Measurements from ENCODE around the gene TTC9B.
"Not testable (repeated sequence)": the region's sequence is repeated elsewhere in the genome, so short reads cannot be mapped to it uniquely, and the experiment has no call there.

The TTC9B gene

DNA sequence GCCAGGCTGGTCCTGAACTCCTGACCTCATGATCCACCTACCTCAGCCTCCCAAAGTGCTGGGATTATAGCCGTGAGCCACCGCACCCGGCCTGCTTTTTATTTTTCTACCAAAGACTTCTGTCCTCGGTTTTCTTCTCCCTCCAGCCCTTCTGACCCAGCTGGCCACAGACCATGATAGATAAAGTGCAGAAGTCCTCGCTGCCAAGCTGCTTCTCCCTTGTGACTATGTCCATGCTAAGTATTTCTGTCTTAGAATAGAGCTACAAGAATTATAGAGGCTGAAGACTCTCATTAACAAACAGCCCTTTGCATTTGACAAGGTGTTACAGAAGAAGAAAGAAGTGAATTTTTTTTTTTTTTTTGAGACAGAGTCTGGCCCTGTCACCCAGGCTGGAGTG, 42.4 kb downstream of the TTC9B start:
- Histone ChIP-seq H3K27me3 (ENCODE audit: insufficient read depth, low read length) (no peaks in the 10 kb centered on the region), H4K91ac (ENCODE audit: low read depth, low read length) (no peak overlapping the region), H2BK5ac (ENCODE audit: low read depth, low read length, poor library complexity) (no peak overlapping the region), H3K27ac (ENCODE audit: low read depth, low read length) (no peak overlapping the region), H2BK12ac (ENCODE audit: low read length) (no peak overlapping the region), H3K4me3 (ENCODE audit: low read depth, low read length) (no peak overlapping the region), H3K14ac (ENCODE audit: low read length) (no peak overlapping the region), H3K4me2 (ENCODE audit: low read length) (no peak overlapping the region), H3K4ac (ENCODE audit: low read depth, low read length) (no peak overlapping the region), H3K23ac (ENCODE audit: low read length) (no peak overlapping the region), H4K8ac (ENCODE audit: low read depth, low read length) (no peak overlapping the region), H2AFZ (ENCODE audit: insufficient read depth, low read length, poor library complexity) (no peak overlapping the region), H3K79me1 (ENCODE audit: low read length) (no peaks in the 10 kb centered on the region), H3K18ac (ENCODE audit: low read length) (no peak overlapping the region), H3K79me2 (ENCODE audit: control insufficient read depth, insufficient read depth, low read length, poor library complexity) (no peaks in the 10 kb centered on the region), H3K4me1 (ENCODE audit: control insufficient read depth in 1 of 2, insufficient read depth in 2 of 2, low read length in 2 of 2) (no peaks in the 10 kb centered on the region), H3K36me3 (ENCODE audit: control insufficient read depth in 1 of 2, insufficient read depth in 2 of 2, low read length in 2 of 2) (no peaks in the 10 kb centered on the region), H3K9ac (ENCODE audit: low read length) (no peak overlapping the region), H2AK5ac (ENCODE audit: low read length) (no peak overlapping the region), H2BK120ac (ENCODE audit: insufficient read depth, low read length, poor library complexity) (no peak overlapping the region), H3K9me3 (ENCODE audit: insufficient read depth, low read depth, low read length) (peaks cover 2% of the 10 kb centered on the region), H4K12ac (ENCODE audit: low read depth, low read length) (no peak overlapping the region)
- WGBS (ENCODE audit: extremely low coverage, insufficient coverage, insufficient read length): no CpG with 5 or more reads among the region's 5 CpGs
- no peak for DNase-seq

- WGBS (ENCODE audit: extremely low coverage, insufficient coverage, insufficient read length): no CpG with 5 or more reads among the region's 4 CpGs
- no peak overlapping the region for H3K4ac ChIP-seq (ENCODE audit: low read depth, low read length)
- H2BK120ac ChIP-seq (ENCODE audit: insufficient read depth, low read length, poor library complexity): no peak overlapping the region
- H2BK12ac ChIP-seq (ENCODE audit: low read length): no peak overlapping the region
- H3K79me1 ChIP-seq (ENCODE audit: low read length): no peaks in the 10 kb centered on the region
- no peak overlapping the region for H3K27ac ChIP-seq (ENCODE audit: low read depth, low read length)
- H4K8ac ChIP-seq (ENCODE audit: low read depth, low read length): no peak overlapping the region
- H3K79me2 ChIP-seq (ENCODE audit: control insufficient read depth, insufficient read depth, low read length, poor library complexity): no peaks in the 10 kb centered on the region
- H2AFZ ChIP-seq (ENCODE audit: insufficient read depth, low read length, poor library complexity): no peak overlapping the region
- no peak overlapping the region for H2AK5ac ChIP-seq (ENCODE audit: low read length)
- no peak overlapping the region for H3K4me2 ChIP-seq (ENCODE audit: low read length)
- no peak overlapping the region for H4K12ac ChIP-seq (ENCODE audit: low read depth, low read length)
- H3K9ac ChIP-seq (ENCODE audit: low read length): no peak overlapping the region
- no peak overlapping the region for H3K18ac ChIP-seq (ENCODE audit: low read length)
- H3K23ac ChIP-seq (ENCODE audit: low read length): no peak overlapping the region
- no peaks in the 10 kb centered on the region for H3K36me3 ChIP-seq (ENCODE audit: control insufficient read depth in 1 of 2, insufficient read depth in 2 of 2, low read length in 2 of 2)
- no peaks in the 10 kb centered on the region for H3K27me3 ChIP-seq (ENCODE audit: insufficient read depth, low read length)
- no peaks in the 10 kb centered on the region for H3K4me1 ChIP-seq (ENCODE audit: control insufficient read depth in 1 of 2, insufficient read depth in 2 of 2, low read length in 2 of 2)
- DNase-seq: no peak
- H3K4me3 ChIP-seq (ENCODE audit: low read depth, low read length): no peak overlapping the region
- H3K9me3 ChIP-seq (ENCODE audit: insufficient read depth, low read depth, low read length): peaks cover 2% of the 10 kb centered on the region
- H2BK5ac ChIP-seq (ENCODE audit: low read depth, low read length, poor library complexity): no peak overlapping the region
- no peak overlapping the region for H4K91ac ChIP-seq (ENCODE audit: low read depth, low read length)
- no peak overlapping the region for H3K14ac ChIP-seq (ENCODE audit: low read length)
Measured at GRCh38 chr19:40174092-40174491, 44.1 kb downstream of the TTC9B start.

DNA sequence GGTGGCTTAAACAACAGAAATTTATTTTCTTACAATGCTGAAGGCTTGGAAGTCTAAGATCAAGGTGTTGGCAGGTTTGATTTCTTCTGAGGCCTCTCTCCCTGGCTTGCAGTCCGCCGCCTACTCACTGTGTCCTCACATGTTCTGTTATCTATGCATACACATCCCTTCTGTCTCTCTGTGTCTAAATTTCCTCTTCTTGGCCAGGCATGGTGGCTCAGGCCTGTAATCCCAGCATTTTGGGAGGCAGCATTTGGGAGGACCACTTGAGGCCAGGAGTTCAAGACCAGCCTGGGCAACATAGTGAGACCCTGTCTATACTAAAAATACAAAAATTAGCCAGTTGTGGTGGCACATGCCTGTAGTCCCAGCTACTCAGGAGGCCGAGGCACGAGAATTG, 46.9 kb downstream of the TTC9B start:
- not testable (repeated sequence) for H3K23ac ChIP-seq (ENCODE audit: low read length); H3K4me3 ChIP-seq (ENCODE audit: low read depth, low read length); H2BK120ac ChIP-seq (ENCODE audit: insufficient read depth, low read length, poor library complexity); H4K91ac ChIP-seq (ENCODE audit: low read depth, low read length); H3K27ac ChIP-seq (ENCODE audit: low read depth, low read length); H3K36me3 ChIP-seq (ENCODE audit: control insufficient read depth in 1 of 2, insufficient read depth in 2 of 2, low read length in 2 of 2); H3K4me2 ChIP-seq (ENCODE audit: low read length); H2BK5ac ChIP-seq (ENCODE audit: low read depth, low read length, poor library complexity); H3K79me1 ChIP-seq (ENCODE audit: low read length); H3K4ac ChIP-seq (ENCODE audit: low read depth, low read length); H3K27me3 ChIP-seq (ENCODE audit: insufficient read depth, low read length); H2AK5ac ChIP-seq (ENCODE audit: low read length); H4K8ac ChIP-seq (ENCODE audit: low read depth, low read length); H3K14ac ChIP-seq (ENCODE audit: low read length); H3K79me2 ChIP-seq (ENCODE audit: control insufficient read depth, insufficient read depth, low read length, poor library complexity); H3K9ac ChIP-seq (ENCODE audit: low read length); H3K4me1 ChIP-seq (ENCODE audit: control insufficient read depth in 1 of 2, insufficient read depth in 2 of 2, low read length in 2 of 2); H3K9me3 ChIP-seq (ENCODE audit: insufficient read depth, low read depth, low read length); H2AFZ ChIP-seq (ENCODE audit: insufficient read depth, low read length, poor library complexity); DNase-seq; H2BK12ac ChIP-seq (ENCODE audit: low read length); H3K18ac ChIP-seq (ENCODE audit: low read length); H4K12ac ChIP-seq (ENCODE audit: low read depth, low read length)
- no CpG with 5 or more reads among the region's 4 CpGs for WGBS (ENCODE audit: extremely low coverage, insufficient coverage, insufficient read length)

- not testable (repeated sequence) for H3K79me1 ChIP-seq (ENCODE audit: low read length); H3K27ac ChIP-seq (ENCODE audit: low read depth, low read length); H3K4me1 ChIP-seq (ENCODE audit: control insufficient read depth in 1 of 2, insufficient read depth in 2 of 2, low read length in 2 of 2); H3K79me2 ChIP-seq (ENCODE audit: control insufficient read depth, insufficient read depth, low read length, poor library complexity); H2AK5ac ChIP-seq (ENCODE audit: low read length); H4K12ac ChIP-seq (ENCODE audit: low read depth, low read length); H3K4me2 ChIP-seq (ENCODE audit: low read length); H3K4me3 ChIP-seq (ENCODE audit: low read depth, low read length); H3K9ac ChIP-seq (ENCODE audit: low read length); H4K8ac ChIP-seq (ENCODE audit: low read depth, low read length); H3K27me3 ChIP-seq (ENCODE audit: insufficient read depth, low read length); H3K4ac ChIP-seq (ENCODE audit: low read depth, low read length); H3K9me3 ChIP-seq (ENCODE audit: insufficient read depth, low read depth, low read length); H2BK12ac ChIP-seq (ENCODE audit: low read length); H4K91ac ChIP-seq (ENCODE audit: low read depth, low read length); H2BK5ac ChIP-seq (ENCODE audit: low read depth, low read length, poor library complexity); H2BK120ac ChIP-seq (ENCODE audit: insufficient read depth, low read length, poor library complexity); H3K36me3 ChIP-seq (ENCODE audit: control insufficient read depth in 1 of 2, insufficient read depth in 2 of 2, low read length in 2 of 2); H3K18ac ChIP-seq (ENCODE audit: low read length); H3K23ac ChIP-seq (ENCODE audit: low read length); H2AFZ ChIP-seq (ENCODE audit: insufficient read depth, low read length, poor library complexity); H3K14ac ChIP-seq (ENCODE audit: low read length); DNase-seq
- WGBS (ENCODE audit: extremely low coverage, insufficient coverage, insufficient read length): no CpG with 5 or more reads among the region's 39 CpGs
Measured at GRCh38 chr19:40170303-40170989, 47.7 kb downstream of the TTC9B start.
